Osteocyte (in vitro differentiated cells): ENCODE measurements around the gene SLC4A8. TPM values are rescaled to one million over a fixed set of nuclear protein-coding genes. Genes with fewer than 3 reads are reported as not detected.

Experiments
- DNase-seq: peaks from one replicate; pipeline ENCODE4 v3.0.0; 2021; ENCODE audit warnings: mixed read lengths; ENCODE audit not compliant: unreplicated experiment; ENCODE audit errors: extremely low spot score
- H3K27ac Mint-ChIP-seq: one replicate; pipeline ENCODE4 v1.8.0; 2021; ENCODE audit warnings: mild to moderate bottlenecking, mixed read lengths; ENCODE audit not compliant: unreplicated experiment
- H3K27me3 Mint-ChIP-seq: one replicate; pipeline ENCODE4 v1.8.0; 2021; ENCODE audit warnings: mixed read lengths; ENCODE audit not compliant: unreplicated experiment
- H3K36me3 Mint-ChIP-seq: one replicate; pipeline ENCODE4 v1.8.0; 2021; ENCODE audit warnings: mixed read lengths; ENCODE audit not compliant: unreplicated experiment
- H3K4me1 Mint-ChIP-seq: one replicate; pipeline ENCODE4 v1.8.0; 2021; ENCODE audit warnings: mixed read lengths; ENCODE audit not compliant: unreplicated experiment
- H3K4me3 Mint-ChIP-seq: one replicate; pipeline ENCODE4 v1.8.0; 2021; ENCODE audit warnings: mild to moderate bottlenecking, moderate library complexity, mixed read lengths; ENCODE audit not compliant: unreplicated experiment
- H3K9me3 Mint-ChIP-seq: one replicate; pipeline ENCODE4 v1.8.0; 2021; ENCODE audit warnings: mixed read lengths; ENCODE audit not compliant: unreplicated experiment
- CTCF ChIP-seq: fragments of 200-600 bp; sonication (generic); IDR thresholded peaks from 2 replicates; pipeline ENCODE4 v1.5.0; 2021; ENCODE audit warnings: antibody characterized with exemption, mild to moderate bottlenecking, moderate library complexity
- total RNA-seq: library from RNA; stranded (reverse); gene quantifications from 2 replicates; pipeline ENCODE4 v1.2.1, GENCODE V29; 2021

SLC4A8 gene
- total RNA-seq, 1 donor from 2014 or later, result 3.6 TPM

DNA sequence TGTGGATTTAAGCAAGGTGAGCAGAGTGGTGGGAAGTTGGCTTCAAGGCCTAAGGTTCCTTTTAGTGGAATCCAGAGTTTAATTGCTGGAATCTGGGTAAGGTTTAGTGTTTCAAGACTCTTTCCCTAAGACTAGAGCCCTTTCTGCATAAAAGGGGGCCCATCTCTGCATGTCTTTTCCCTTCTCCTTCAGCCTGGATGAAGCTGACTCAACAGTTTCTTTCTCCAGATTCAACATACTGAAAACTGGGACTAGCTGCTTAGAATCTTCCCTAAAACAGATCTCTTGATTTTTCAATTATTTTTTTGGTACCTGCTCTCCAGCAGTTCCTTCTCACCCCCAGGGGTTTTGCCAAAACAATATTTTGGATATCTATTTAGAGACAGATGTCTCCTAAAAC lies 34.0 kb downstream of the SLC4A8 start:
- TF ChIP-seq CTCF, result no peak
- Mint-ChIP-seq H3K4me3 (no peak overlapping the region), H3K9me3 (no peaks in the 10 kb centered on the region), H3K27ac (no peak overlapping the region), H3K4me1 (no peaks in the 10 kb centered on the region), H3K36me3 (no peaks in the 10 kb centered on the region), H3K27me3 (no peaks in the 10 kb centered on the region)
- DNase-seq, result no peak

DNA sequence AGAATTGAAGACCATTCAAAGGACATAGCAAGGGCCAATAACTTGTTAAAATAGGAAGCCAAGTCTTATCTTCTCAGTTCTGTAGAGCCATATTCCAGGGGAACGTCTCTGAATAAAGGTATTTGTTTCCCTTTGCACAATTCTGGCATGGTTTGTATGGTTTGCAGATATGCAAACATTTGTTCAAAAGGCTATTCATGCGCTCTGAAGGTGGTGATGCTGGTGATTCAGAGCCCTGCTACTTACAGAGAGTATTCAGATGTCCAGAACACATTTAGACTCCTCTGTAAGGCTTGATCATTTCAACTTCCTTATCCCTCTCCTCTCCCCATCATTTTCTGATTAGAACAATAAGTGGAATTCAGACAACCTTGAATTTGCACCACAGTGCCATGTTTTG lies 35.9 kb downstream of the SLC4A8 start:
- no peak for TF ChIP-seq CTCF
- Mint-ChIP-seq H3K27ac (no peak overlapping the region), H3K27me3 (no peaks in the 10 kb centered on the region), H3K4me1 (no peaks in the 10 kb centered on the region), H3K9me3 (no peaks in the 10 kb centered on the region), H3K36me3 (no peaks in the 10 kb centered on the region), H3K4me3 (no peak overlapping the region)
- DNase-seq, result no peak

DNA sequence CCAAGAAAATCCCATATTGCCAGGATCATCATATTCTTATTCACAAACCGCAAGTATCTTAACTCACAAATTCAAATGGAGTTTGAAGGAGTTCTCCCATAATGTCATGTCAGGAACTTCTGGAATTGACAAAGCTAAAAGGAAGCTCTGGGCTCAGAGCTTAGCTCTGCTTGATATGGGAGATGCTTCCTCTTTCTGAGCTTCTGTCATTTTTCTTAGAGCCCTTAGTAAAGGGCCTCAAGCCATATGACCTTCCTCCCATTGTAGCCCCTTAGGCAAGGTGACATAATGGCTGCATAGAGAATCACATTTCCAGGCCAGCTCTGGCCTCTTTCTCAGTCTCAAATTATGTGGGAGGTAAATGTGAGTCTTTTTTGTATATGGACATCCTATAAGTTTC lies 40.9 kb downstream of the SLC4A8 start:
- no peaks in the 10 kb centered on the region for H3K36me3 Mint-ChIP-seq
- DNase-seq, result no peak
- no peaks in the 10 kb centered on the region for H3K27me3 Mint-ChIP-seq
- H3K27ac Mint-ChIP-seq, result no peak overlapping the region
- H3K9me3 Mint-ChIP-seq, result no peaks in the 10 kb centered on the region
- H3K4me1 Mint-ChIP-seq, result no peaks in the 10 kb centered on the region
- no peak for TF ChIP-seq CTCF
- no peak overlapping the region for H3K4me3 Mint-ChIP-seq

DNA sequence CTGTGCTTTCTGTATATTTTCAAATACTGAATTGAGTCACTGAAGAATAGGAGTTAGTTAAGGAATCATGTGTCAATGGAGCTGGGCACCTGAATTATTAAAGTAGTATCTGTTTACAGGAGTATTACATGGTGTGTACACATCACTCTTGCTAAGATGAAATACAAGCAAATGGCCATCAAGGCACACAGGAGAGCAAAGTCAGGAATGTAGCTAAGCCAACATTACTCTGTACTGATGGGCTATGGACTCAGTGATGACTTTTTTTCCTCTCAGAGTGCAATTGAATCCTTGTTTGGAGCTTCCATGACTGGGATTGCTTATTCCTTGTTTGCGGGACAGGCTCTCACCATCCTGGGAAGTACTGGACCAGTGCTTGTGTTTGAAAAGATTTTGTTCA lies 45.5 kb downstream of the SLC4A8 start:
- Mint-ChIP-seq H3K36me3 (peaks cover 6% of the 10 kb centered on the region), H3K27me3 (no peaks in the 10 kb centered on the region), H3K27ac (no peak overlapping the region), H3K4me1 (no peaks in the 10 kb centered on the region), H3K4me3 (no peak overlapping the region), H3K9me3 (no peaks in the 10 kb centered on the region)
- no peak for DNase-seq
- no peak for TF ChIP-seq CTCF

DNA sequence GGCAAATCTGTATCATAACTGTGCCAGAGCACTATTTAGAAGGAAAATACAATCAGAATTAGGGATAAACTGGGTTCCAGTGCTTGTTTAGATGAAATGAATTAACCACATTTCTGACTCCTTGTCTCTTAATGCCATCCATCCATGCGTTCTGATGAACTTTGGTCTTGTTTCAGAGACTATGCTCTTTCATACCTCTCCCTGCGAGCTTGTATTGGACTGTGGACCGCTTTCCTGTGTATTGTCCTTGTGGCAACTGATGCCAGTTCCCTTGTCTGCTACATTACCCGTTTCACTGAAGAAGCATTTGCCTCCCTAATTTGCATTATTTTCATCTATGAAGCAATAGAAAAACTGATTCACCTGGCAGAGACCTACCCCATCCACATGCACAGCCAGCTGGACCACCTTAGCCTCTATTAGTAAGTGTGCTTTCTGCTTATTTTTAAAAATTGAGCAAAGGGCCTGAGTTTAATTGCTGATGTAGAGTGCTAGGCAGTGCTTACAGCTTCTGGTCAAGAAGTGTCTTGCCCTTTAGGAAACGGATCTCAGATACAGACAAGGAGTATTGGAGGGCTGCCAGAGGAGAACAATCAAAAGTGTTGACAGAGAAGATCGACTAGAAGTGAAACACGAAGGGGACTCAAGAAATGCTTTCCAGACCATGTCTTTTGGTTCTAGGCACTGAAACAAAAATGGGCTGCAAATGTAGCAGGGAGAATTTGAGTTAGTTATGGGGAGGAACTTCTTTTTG lies 46.7 kb downstream of the SLC4A8 start:
- no peaks in the 10 kb centered on the region for H3K4me1 Mint-ChIP-seq
- H3K27me3 Mint-ChIP-seq, result no peaks in the 10 kb centered on the region
- DNase-seq, result no peak
- H3K4me3 Mint-ChIP-seq, result no peak overlapping the region
- H3K27ac Mint-ChIP-seq, result no peak overlapping the region
- TF ChIP-seq CTCF, result no peak
- H3K9me3 Mint-ChIP-seq, result no peaks in the 10 kb centered on the region
- peaks cover 6% of the 10 kb centered on the region for H3K36me3 Mint-ChIP-seq
